ENCODE data around the gene SMCHD1.
"Not testable (repeated sequence)": the region's sequence is repeated elsewhere in the genome, so short reads cannot be mapped to it uniquely, and the experiment has no call there.

Gene SMCHD1

GRCh38 chr18:2818281-2818680 lies 162.8 kb downstream of the SMCHD1 start:
- no peak for DNase-seq (ENCODE audit: low spot score)

GRCh38 chr18:2821695-2822094 lies 166.2 kb downstream of the SMCHD1 start:
- no peak for DNase-seq (ENCODE audit: low spot score)

GRCh38 chr18:2822213-2822921 lies 166.8 kb downstream of the SMCHD1 start:
- no peak for DNase-seq (ENCODE audit: low spot score)

- no peak for DNase-seq (ENCODE audit: low spot score)
Measured at GRCh38 chr18:2823202-2823601, 167.7 kb downstream of the SMCHD1 start.

- DNase-seq (ENCODE audit: low spot score), result no peak
Measured at GRCh38 chr18:2823966-2824365, 168.4 kb downstream of the SMCHD1 start.

- no peak for DNase-seq (ENCODE audit: low spot score)
Measured at GRCh38 chr18:2824865-2825264, 169.3 kb downstream of the SMCHD1 start.

- no peak for DNase-seq (ENCODE audit: low spot score)
Measured at GRCh38 chr18:2825613-2826175, 170.2 kb downstream of the SMCHD1 start.

GRCh38 chr18:2826581-2826980 lies 171.1 kb downstream of the SMCHD1 start:
- DNase-seq (ENCODE audit: low spot score), result peak; percentile 56

- DNase-seq (ENCODE audit: low spot score), result no peak
Measured at GRCh38 chr18:2827061-2827460, 171.5 kb downstream of the SMCHD1 start.

GRCh38 chr18:2836118-2836517 lies 180.6 kb downstream of the SMCHD1 start:
- DNase-seq (ENCODE audit: low spot score), result not testable (repeated sequence)

- not testable (repeated sequence) for DNase-seq (ENCODE audit: low spot score)
Measured at GRCh38 chr18:2837290-2837689, 181.8 kb downstream of the SMCHD1 start.

GRCh38 chr18:2839202-2839601 lies 183.7 kb downstream of the SMCHD1 start:
- DNase-seq (ENCODE audit: low spot score), result no peak

- DNase-seq (ENCODE audit: low spot score), result no peak
Measured at GRCh38 chr18:2840521-2840920, 185.0 kb downstream of the SMCHD1 start.

- DNase-seq (ENCODE audit: low spot score), result no peak
Measured at GRCh38 chr18:2843146-2843545, 187.6 kb downstream of the SMCHD1 start.

- DNase-seq (ENCODE audit: low spot score), result no peak
Measured at GRCh38 chr18:2845172-2845571, 189.6 kb downstream of the SMCHD1 start.

GRCh38 chr18:2846636-2847316 lies 191.2 kb downstream of the SMCHD1 start, which contains the start of gene EMILIN2:
Gene EMILIN2 (plus strand): TSS chr18:2847006. CDS start chr18:2847189, 183 bp downstream.
- DNase-seq (ENCODE audit: low spot score), result peak; percentile 83

GRCh38 chr18:2847317-2848246 lies 192.1 kb downstream of the SMCHD1 start:
- DNase-seq (ENCODE audit: low spot score), result peak; percentile 78

- DNase-seq (ENCODE audit: low spot score), result no peak
Measured at GRCh38 chr18:2848247-2849246, 193.0 kb downstream of the SMCHD1 start.

- DNase-seq (ENCODE audit: low spot score), result no peak
Measured at GRCh38 chr18:2850816-2851215, 195.3 kb downstream of the SMCHD1 start.

GRCh38 chr18:2851771-2852170 lies 196.2 kb downstream of the SMCHD1 start:
- DNase-seq (ENCODE audit: low spot score), result no peak

GRCh38 chr18:2852460-2852859 lies 196.9 kb downstream of the SMCHD1 start:
- not testable (repeated sequence) for DNase-seq (ENCODE audit: low spot score)
